H1 (cell line): ENCODE results near the gene CAPG. TPM values are rescaled to one million over a fixed set of nuclear protein-coding genes. Genes with fewer than 3 reads are reported as not detected.

Experiments
- CHD7 ChIP-seq: fragments of 300-600 bp; sonication (generic); IDR thresholded peaks from 2 replicates; pipeline ENCODE4 v1.7.1; 2012; ENCODE audit warnings: low read length, moderate library complexity, mild to moderate bottlenecking, inconsistent platforms; ENCODE audit not compliant: insufficient replicate concordance
- SP1 ChIP-seq: IDR thresholded peaks from 2 replicates; pipeline ENCODE4 v1.6.1; 2011; ENCODE audit warnings: low read depth, low read length
- TCF12 ChIP-seq: IDR thresholded peaks from 2 replicates; pipeline ENCODE4 v1.6.1; 2011; ENCODE audit warnings: low read depth, mild to moderate bottlenecking, low read length
- polyA plus RNA-seq, 7 experiments: library from polyadenylated mRNA; depleted of rRNA in 3 of 7; stranded (reverse) in 5 of 7; unstranded in 2 of 7; fragments of >200 nt in 5 of 7; fragments of 200-250 nt in 2 of 7; gene quantifications; 1 replicate in 5 of 7; 2 replicates in 1 of 7; 4 replicates in 1 of 7; pipeline versions ENCODE4 v1.2.1 to v1.2.3, GENCODE V29; 2011 to 2013; ENCODE audit warnings: missing spikeins in 2 of 7, mixed read lengths in 2 of 7
- total RNA-seq: library from RNA; stranded (reverse); fragmentation: NEBNext Ultra II Directional; extraction: Animal tissue kit (Norgen Biotek cat#: 25700); gene quantifications from 2 replicates; pipeline ENCODE4 v1.2.1, GENCODE V29; 2021

CAPG gene
- total and polyA plus RNA-seq, 2 of the 8 experiments (the other 6 are each of a cell fraction or from before 2014, with no cell fraction given), result 80.5 to 89.0 TPM

GRCh38 chr2:85436836-85437487, 26.8 kb upstream of the CAPG start (continued):
- TF ChIP-seq CHD7, result no peak
- TF ChIP-seq TCF12, result no peak
- TF ChIP-seq SP1, result no peak
- TF ChIP-seq, all 59 proteins: peak for 0
